ENCODE measurements around the gene SLFN12L.
A peak's percentile ranks its signal among the peaks of the same experiment; 100 is the strongest.
"Not testable (repeated sequence)": the region's sequence is repeated elsewhere in the genome, so short reads cannot be mapped to it uniquely, and the experiment has no call there.

Gene SLFN12L

DNA sequence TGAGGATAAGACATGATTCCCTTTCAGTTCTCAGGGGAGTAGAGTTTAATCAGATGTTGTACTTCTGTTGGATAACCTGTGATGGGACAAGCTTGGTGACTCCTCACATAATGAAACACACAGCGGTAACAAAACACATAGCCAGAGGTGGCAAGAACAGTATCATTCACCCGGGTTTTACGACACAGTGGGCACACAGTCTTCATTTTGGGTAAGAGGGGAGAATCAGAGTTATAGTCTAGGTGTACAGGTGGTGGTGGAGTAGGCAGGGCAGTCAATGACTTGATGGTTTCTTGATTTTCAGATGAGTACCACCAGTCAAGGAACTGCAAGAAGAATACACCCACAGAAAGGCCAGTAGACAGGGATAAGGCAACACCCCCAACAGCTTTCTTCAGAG is 38.3 kb upstream of the SLFN12L start:
- TF ChIP-seq CTCF (conservative IDR thresholded peaks at IDR 0.05; ENCODE audit: low read length): no peak
- H3K4me3 ChIP-seq (ENCODE audit: low read length): no peak overlapping the region

GRCh38 chr17:35569405-35569804 is 31.9 kb upstream of the SLFN12L start:
- H3K4me3 ChIP-seq (ENCODE audit: low read length): no peak overlapping the region

More for the DNA sequence above, 38.3 kb upstream of the SLFN12L start:
- DNase-seq (ENCODE audit: low read depth): no peak

GRCh38 chr17:35568561-35568960 is 31.1 kb upstream of the SLFN12L start:
- peak; percentile 40 for DNase-seq (ENCODE audit: low read depth)
- H3K4me3 ChIP-seq (ENCODE audit: low read length): peak overlapping the region; percentile 97
- TF ChIP-seq CTCF (conservative IDR thresholded peaks at IDR 0.05; ENCODE audit: low read length): no peak

More at GRCh38 chr17:35569405-35569804, 31.9 kb upstream of the SLFN12L start:
- TF ChIP-seq CTCF (conservative IDR thresholded peaks at IDR 0.05; ENCODE audit: low read length): no peak
- DNase-seq (ENCODE audit: low read depth): no peak

DNA sequence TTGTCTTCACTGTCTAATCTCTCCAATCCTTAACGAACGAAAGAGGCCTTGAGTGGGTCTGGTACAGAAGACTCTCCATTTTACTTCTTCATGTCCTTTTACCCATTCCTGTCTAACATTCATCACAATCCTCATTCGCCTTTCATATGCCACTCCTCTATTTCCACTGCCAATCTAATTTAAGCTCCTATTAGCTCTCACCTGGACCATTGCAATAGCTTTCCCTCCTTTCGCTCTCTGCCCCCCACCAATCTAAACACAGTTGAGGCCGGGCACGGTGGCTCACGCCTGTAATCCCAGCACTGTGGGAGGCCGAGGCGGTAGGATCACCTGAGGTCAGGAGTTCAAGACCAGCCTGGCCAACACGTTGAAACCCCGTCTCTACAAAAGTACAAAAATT is 29.5 kb upstream of the SLFN12L start:
- peak overlapping the region; percentile 97 for H3K4me3 ChIP-seq (ENCODE audit: low read length)
- no peak for TF ChIP-seq CTCF (conservative IDR thresholded peaks at IDR 0.05; ENCODE audit: low read length)
- no peak for DNase-seq (ENCODE audit: low read depth)

DNA sequence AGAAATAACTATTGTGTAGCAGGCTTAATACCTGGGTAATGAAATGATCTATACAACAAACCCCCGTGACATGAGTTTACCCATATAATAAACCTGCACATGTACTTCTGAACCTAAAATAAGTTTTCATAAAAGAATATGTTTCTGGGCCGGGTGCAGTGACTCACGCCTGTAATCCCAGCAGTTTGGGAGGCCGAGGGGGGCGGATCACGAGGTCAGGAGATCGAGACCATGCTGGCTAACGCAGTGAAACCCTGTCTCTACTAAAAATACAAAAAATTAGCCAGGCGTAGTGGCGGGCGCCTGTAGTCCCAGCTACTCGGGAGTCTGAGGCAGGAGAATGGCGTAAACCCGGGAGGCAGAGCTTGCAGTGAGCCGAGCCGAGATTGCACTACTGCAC is 25.7 kb upstream of the SLFN12L start:
- H3K4me3 ChIP-seq (ENCODE audit: low read length); DNase-seq (ENCODE audit: low read depth): not testable (repeated sequence)

DNA sequence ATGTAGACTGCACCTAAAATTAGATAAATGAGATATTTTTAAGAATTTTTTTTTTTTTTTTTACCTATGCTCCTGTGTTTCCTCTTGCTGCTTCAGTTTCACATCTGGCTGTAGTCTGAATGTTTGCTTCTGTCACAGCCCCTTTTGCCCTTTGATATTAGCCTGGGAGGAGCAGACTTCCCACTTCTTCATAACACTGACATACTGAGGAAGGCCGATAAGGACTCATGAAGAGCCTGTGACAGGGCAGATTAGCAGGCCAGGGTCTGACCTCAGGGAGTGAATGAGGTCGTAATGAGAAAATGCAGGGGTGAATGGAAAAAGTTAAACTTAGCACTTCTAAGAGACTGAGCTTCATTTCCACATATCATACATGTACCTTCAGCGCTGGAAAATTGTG is 23.2 kb upstream of the SLFN12L start, which contains the start of gene SLFN14:
SLFN14 (minus strand) TSS at position 117 of the 400 bp plus-strand sequence. CDS start 2,757 bp downstream, outside the sequence.
- no peak within 1 kb of the TSS for H3K4me3 ChIP-seq (ENCODE audit: low read length)
- DNase-seq (ENCODE audit: low read depth): no peak
- TF ChIP-seq CTCF (conservative IDR thresholded peaks at IDR 0.05; ENCODE audit: low read length): no peak

DNA sequence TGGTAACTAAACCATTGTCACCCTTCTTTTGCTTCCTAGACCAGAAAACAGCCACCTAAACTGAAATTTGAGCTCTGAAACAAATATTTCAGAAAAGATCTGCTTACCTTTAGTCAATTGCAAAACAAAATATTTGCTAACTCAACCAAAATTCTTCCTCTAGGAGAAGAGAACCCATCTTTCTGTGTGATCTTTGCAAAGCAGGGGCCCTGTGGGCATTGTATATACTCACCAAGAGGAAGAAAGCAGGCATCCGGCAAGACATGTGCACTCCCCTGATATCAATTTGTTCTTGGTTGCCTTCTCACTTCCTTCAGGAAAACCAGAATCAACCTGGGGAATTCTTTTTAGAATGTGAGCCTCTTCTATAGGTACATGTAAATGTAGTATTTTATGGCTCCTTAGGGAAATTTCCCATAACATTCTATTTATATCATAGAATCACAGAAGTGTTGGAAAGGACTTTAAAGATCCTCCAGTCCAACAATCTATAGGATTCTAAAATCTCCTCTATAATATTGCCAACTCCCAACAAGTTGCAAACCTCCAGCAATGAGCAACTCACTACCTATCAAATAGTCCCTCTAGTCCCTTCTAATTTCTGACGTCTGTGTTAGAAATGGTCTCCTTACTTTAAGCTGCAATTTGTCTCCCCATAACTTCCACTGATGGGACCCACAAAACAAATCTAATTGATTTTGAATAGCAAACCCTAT is 22.2 kb upstream of the SLFN12L start:
- no peak overlapping the region for H3K4me3 ChIP-seq (ENCODE audit: low read length)
- no peak for TF ChIP-seq CTCF (conservative IDR thresholded peaks at IDR 0.05; ENCODE audit: low read length)
- DNase-seq (ENCODE audit: low read depth): no peak
